ENCODE data around the gene CCDC47. TPM values are rescaled to one million over a fixed set of nuclear protein-coding genes. Genes with fewer than 3 reads are reported as not detected.

The CCDC47 gene
- total RNA-seq, 1 experiment from 2014 or later = 79.4 TPM

DNA sequence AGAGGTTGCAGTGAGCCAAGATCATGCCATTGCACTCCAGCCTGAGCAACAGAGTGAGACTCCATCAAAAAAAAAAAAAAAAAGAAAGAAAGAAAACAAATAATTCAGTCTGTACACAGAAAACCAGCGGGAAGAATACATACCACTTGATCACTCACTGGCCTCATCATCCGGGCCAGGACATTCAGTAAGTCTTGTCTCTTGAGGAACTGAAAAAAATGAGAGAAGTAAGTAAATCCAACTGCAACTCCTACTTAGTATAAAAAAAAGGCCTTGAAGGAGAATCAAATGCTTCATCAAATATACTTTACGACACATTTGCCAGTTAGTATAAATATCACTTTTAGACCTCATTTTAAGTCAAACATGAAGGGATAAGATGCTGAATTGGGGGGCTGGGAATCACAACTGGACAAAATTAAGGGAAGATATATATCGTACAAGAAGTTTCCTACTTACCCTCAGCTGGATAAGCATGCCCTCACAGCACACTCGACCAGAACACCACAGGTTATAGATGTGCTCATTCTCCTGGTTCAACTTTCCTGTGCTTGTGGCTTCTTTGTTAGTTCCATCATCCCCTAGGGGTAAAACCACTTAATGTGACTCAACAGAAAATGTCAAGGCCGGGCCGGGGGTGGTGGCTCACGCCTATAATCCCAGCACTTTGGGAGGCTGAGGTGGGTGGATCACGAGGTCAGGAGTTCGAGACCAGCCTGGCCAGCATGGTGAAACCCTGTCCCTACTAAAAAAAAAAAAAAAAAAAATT is 12.4 kb downstream of the CCDC47 start:
- no peaks in the 10 kb centered on the region for H4K20me1 ChIP-seq (ENCODE audit: control insufficient read depth, insufficient read depth, insufficient read length)
- H3K79me2 ChIP-seq (ENCODE audit: insufficient read depth, low read length) = no peaks in the 10 kb centered on the region
- DNase-seq = no peak
- H3K4me1 Mint-ChIP-seq = no peaks in the 10 kb centered on the region
- H3K4ac ChIP-seq (ENCODE audit: low read depth, low read length) = no peak overlapping the region
- no peaks in the 10 kb centered on the region for H3K23me2 ChIP-seq (ENCODE audit: insufficient read length, low read depth, low read length, poor library complexity, severe bottlenecking)
- H3K23ac ChIP-seq (ENCODE audit: insufficient read length, low read depth, low read length) = no peak overlapping the region
- no peaks in the 10 kb centered on the region for H3K9me3 ChIP-seq (ENCODE audit: control insufficient read depth, low read depth, low read length)
- no peaks in the 10 kb centered on the region for H3K27me3 Mint-ChIP-seq (ENCODE audit: low read depth)
- WGBS (ENCODE audit: extremely low coverage, insufficient read length, low lambda C conversion rate) = no CpG with 5 or more reads among the region's 10 CpGs
- H2BK20ac ChIP-seq (ENCODE audit: low read depth, low read length, poor library complexity, severe bottlenecking) = no peak overlapping the region
- TF ChIP-seq, protein P1, sequence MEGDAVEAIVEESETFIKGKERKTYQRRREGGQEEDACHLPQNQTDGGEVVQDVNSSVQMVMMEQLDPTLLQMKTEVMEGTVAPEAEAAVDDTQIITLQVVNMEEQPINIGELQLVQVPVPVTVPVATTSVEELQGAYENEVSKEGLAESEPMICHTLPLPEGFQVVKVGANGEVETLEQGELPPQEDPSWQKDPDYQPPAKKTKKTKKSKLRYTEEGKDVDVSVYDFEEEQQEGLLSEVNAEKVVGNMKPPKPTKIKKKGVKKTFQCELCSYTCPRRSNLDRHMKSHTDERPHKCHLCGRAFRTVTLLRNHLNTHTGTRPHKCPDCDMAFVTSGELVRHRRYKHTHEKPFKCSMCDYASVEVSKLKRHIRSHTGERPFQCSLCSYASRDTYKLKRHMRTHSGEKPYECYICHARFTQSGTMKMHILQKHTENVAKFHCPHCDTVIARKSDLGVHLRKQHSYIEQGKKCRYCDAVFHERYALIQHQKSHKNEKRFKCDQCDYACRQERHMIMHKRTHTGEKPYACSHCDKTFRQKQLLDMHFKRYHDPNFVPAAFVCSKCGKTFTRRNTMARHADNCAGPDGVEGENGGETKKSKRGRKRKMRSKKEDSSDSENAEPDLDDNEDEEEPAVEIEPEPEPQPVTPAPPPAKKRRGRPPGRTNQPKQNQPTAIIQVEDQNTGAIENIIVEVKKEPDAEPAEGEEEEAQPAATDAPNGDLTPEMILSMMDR (conservative IDR thresholded peaks at IDR 0.05) = no peak
- no peak overlapping the region for H2BK5ac ChIP-seq (ENCODE audit: insufficient read length, low read length)
- no peaks in the 10 kb centered on the region for H3K27me3 ChIP-seq (ENCODE audit: insufficient read depth, low read length)
- H2BK15ac ChIP-seq (ENCODE audit: low read depth, low read length) = no peak overlapping the region
- H2BK12ac ChIP-seq (ENCODE audit: insufficient read length, low read depth, low read length) = no peak overlapping the region
- H3K4me3 Mint-ChIP-seq = no peak overlapping the region
- no peak overlapping the region for H3K9ac ChIP-seq (ENCODE audit: extremely low read depth, insufficient read length, low read length)
- H4K91ac ChIP-seq (ENCODE audit: insufficient read length, low read depth, low read length) = no peak overlapping the region
- H3K18ac ChIP-seq (ENCODE audit: insufficient read length, low read depth, low read length) = no peak overlapping the region
- no peak overlapping the region for H4K5ac ChIP-seq (ENCODE audit: insufficient read length, low read depth, low read length)
- peaks cover 3% of the 10 kb centered on the region for H3K79me1 ChIP-seq (ENCODE audit: insufficient read depth, low read depth, low read length, poor library complexity, severe bottlenecking)
- H3K4me1 ChIP-seq (ENCODE audit: insufficient read depth, low read length) = no peaks in the 10 kb centered on the region
- no peak overlapping the region for H2AK5ac ChIP-seq (ENCODE audit: insufficient read length, low read length)
- H4K8ac ChIP-seq (replicated peaks; ENCODE audit: insufficient read length, low read depth, low read length) = no peak overlapping the region
- H3K9me3 Mint-ChIP-seq = no peaks in the 10 kb centered on the region
- H3K14ac ChIP-seq (ENCODE audit: insufficient read depth, low read length) = no peak overlapping the region
- H2AFZ ChIP-seq (ENCODE audit: low read length) = no peak overlapping the region
- H3T11ph ChIP-seq (ENCODE audit: low read length) = no peak overlapping the region
- H3K56ac ChIP-seq (ENCODE audit: insufficient read length, low read depth, low read length) = no peak overlapping the region
- no peak overlapping the region for H2BK120ac ChIP-seq (ENCODE audit: low read depth, low read length, poor library complexity, severe bottlenecking)
- H3K36me3 Mint-ChIP-seq (ENCODE audit: insufficient read depth in 1 of 3, low read depth in 3 of 3) = peaks cover 49 to 85% (median 73%) of the 10 kb centered on the region in 3 experiments; a peak in 6 of 7 replicates
- no peak overlapping the region for H3K4me2 ChIP-seq (ENCODE audit: insufficient read depth, insufficient read length, low read length)
- no peak overlapping the region for H3K27ac ChIP-seq (ENCODE audit: insufficient read length, low read depth, low read length)
- 0 out of 7 replicates have a peak overlapping the region, but pooled peaks of 1 of the 3 experiments have one; percentile 36 for H3K27ac Mint-ChIP-seq
